Activated CD4-positive, alpha-beta T cell treated with anti-CD3 and anti-CD28 coated beads for 4 hours (primary cell): ENCODE results near the gene OR51B2.
"Not testable (repeated sequence)": the region's sequence is repeated elsewhere in the genome, so short reads cannot be mapped to it uniquely, and the experiment has no call there.

Source experiments
- DNase-seq, 2 donors: peaks; one replicate each; pipeline ENCODE4 v3.0.0-alpha.2; 2020

Gene OR51B2, protein sequence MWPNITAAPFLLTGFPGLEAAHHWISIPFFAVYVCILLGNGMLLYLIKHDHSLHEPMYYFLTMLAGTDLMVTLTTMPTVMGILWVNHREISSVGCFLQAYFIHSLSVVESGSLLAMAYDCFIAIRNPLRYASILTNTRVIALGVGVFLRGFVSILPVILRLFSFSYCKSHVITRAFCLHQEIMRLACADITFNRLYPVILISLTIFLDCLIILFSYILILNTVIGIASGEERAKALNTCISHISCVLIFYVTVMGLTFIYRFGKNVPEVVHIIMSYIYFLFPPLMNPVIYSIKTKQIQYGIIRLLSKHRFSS

DNA sequence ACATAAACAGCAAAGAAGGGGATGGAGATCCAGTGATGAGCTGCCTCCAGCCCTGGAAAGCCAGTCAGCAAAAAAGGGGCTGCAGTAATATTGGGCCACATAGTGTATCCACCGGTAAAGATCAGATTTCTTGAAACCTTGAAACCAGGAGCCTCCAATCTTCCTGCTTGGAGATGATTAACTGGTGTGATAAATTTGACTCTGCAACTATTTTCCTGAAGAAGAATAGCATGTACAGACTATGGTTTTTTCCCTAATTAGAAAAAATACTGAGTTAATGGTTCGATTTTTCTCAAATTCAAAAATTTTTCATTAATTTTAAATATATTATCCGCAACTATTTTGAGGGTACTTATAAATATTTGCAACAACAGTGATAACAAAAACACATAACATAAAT lies at the start of gene OR51B2:
Gene OR51B2, minus strand, starts transcription at position 101 of the 400 bp plus-strand sequence. Its CDS starts 0 bp downstream, at position 101.
- no peak for DNase-seq

GRCh38 chr11:5369789-5370188 lies 45.7 kb upstream of the OR51B2 start:
- no peak for DNase-seq

- no peak for DNase-seq
Measured at GRCh38 chr11:5368502-5369043, 44.5 kb upstream of the OR51B2 start.

- no peak for DNase-seq
Measured at GRCh38 chr11:5367448-5368074, 43.5 kb upstream of the OR51B2 start.

DNA sequence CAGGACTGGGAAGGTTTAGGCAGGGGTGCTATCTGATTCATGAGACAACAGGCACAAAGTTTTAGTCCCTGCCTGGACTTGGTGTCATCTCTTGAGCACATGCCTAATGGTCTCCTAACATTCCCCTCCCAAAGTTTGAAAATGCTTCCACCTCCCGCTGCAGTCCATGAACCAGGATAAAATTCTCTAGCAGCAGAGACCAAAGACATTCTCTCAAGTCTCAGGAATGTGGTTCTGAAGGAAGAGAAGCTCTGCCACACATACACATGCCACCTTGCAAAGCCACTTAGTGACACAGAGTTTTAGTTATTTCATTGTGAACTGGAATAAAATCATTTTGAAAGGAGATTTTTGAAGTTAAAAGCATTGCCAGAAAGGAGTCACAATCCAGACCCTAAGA lies 42.8 kb upstream of the OR51B2 start:
- DNase-seq, result no peak

DNA sequence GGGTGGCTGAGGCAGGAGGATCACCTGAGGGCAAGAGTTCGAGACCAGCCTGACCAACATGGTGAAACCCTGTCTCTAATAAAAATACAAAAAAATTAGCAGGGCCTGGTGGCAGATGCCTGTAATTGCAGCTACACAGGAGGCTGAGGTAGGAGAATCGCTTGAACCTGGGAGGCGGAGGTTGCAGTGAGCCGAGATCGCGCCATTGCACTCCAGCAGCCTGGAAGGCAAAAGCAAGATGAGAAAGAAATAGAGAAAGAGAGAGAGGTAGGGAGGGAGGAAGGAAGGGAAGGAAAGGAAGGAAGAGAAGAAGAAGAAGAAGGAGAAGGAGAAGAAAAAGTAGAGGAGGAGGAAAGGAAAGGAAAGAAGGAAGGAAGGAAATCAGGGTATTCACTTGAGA lies 42.3 kb upstream of the OR51B2 start:
- DNase-seq, result not testable (repeated sequence)

- DNase-seq, result no peak
Measured at GRCh38 chr11:5364214-5364613, 40.1 kb upstream of the OR51B2 start.

- no peak for DNase-seq
Measured at GRCh38 chr11:5363679-5364078, 39.6 kb upstream of the OR51B2 start.

DNA sequence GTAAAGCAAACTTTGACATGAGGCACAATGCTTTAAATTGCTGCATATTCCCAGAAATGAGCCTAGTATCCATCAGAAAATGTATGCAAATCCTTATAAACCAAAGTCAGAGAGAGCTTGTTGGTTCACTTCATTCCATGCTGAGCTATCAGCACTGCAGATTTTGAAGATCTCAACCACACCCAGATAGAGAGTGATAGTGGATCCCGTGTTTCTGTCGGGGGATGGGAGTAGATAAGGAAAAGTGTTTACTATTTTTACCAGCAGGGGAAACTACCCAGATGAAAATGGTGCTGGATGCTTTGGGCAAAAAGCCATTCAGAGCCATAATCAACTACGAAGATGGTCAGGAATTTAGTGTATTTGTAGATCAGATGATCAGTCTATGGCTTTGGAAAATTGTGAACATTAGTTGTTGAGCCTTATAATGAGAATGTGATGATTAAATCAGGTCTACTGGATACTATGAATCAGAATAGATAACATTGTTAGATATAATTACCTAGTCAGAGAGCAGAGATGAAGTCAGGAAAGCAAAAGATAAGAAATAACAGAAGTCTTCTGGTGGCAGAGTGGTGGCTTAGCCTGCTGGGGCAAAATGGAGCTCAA lies 38.0 kb upstream of the OR51B2 start:
- no peak for DNase-seq

GRCh38 chr11:5356031-5356430 lies 31.9 kb upstream of the OR51B2 start:
- DNase-seq, result not testable (repeated sequence)

- DNase-seq, result no peak
Measured at GRCh38 chr11:5351208-5351607, 27.1 kb upstream of the OR51B2 start, which contains the start of gene OR51B6. Gene OR51B6, plus strand, starts transcription at chr11:5351508. Its CDS starts 0 bp downstream, at chr11:5351508.

DNA sequence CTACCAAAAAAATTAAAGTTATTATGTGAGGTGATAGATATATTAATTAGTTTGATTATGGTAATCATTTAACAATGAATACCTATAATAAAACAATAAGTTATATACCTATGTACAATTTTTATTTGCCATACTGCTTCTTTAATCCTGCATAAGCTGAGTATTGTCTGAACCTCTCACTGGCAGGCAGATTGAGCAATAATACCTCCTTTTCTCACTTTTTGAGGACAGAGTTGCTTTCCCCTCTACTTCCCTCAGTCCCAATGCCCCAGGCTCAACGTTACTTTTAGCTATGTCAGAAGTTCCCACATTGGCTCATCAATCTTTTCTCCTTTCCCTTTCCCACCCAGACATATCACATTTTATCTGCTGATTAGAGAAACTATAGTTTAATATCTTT lies 25.5 kb upstream of the OR51B2 start:
- no peak for DNase-seq

GRCh38 chr11:5348551-5349194 lies 24.6 kb upstream of the OR51B2 start:
- DNase-seq, result no peak

DNA sequence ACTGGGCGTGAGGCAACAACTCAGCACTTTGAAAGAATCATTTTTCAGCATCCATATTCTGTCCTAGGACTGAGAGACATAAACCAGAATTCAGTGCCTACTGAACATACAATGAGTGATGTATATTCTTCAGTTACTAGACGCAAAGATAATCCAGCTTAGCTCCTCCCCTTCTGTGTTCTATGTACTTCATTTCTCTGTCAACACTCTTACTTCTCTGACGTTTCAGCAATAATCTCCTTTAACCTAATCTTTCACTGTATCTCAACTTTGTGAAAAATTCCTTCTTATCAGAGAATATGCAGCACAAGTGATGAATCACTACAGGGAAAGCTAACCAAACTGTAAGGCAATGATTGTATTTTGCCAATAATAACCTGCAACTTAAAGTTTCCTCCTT lies 21.7 kb upstream of the OR51B2 start:
- DNase-seq, result no peak

- DNase-seq, result no peak
Measured at GRCh38 chr11:5343474-5344335, 19.6 kb upstream of the OR51B2 start, which contains the start of gene OR51B5. Gene OR51B5, minus strand, starts transcription at chr11:5343524. Its CDS starts 0 bp downstream, at chr11:5343524.

DNA sequence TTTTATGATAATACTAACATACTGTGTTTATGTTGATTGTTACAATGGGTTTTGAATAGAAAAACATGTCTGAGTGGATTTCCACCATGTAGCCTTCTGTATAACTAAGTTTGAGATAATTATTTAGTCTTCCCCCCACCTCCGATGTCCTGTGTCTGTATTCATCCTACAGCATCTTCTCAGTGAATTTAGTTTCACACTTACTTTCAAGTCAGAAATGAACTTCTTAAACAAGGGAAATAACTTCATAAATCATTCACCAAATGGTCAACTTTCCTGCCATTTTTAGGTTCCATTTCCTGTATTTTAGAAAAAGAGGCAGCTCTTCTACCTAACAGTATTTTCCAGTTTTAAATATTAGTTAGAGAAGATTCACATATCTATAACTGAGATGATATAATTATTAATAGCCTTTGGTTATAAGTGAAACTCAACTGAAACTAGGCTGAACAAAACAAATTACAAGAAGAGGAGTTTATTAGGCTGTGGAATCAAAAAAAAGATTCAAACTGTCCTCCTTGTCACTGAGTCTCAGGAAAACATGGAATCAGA lies 15.8 kb upstream of the OR51B2 start:
- DNase-seq, result no peak

DNA sequence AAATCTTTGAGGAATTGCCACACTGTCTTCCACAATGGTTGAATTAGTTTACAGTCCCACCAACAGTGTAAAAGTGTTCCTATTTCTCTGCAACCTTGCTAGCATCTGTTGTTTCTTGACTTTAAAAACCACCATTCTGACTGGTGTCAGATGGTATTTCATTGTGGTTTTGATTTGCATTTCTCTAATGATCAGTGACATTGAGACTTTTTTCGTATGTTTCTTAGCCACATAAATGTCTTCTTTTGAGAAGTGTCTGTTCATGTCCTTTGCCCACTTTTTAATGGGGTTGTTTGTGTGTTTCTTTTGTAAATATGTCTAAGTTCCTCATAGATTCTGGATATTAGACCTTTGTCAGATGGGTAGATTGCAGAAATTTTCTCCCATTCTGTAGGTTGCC lies 13.2 kb upstream of the OR51B2 start:
- not testable (repeated sequence) for DNase-seq

GRCh38 chr11:5336331-5336730 lies 12.2 kb upstream of the OR51B2 start:
- no peak for DNase-seq

GRCh38 chr11:5335170-5335569 lies 11.1 kb upstream of the OR51B2 start:
- DNase-seq, result no peak

DNA sequence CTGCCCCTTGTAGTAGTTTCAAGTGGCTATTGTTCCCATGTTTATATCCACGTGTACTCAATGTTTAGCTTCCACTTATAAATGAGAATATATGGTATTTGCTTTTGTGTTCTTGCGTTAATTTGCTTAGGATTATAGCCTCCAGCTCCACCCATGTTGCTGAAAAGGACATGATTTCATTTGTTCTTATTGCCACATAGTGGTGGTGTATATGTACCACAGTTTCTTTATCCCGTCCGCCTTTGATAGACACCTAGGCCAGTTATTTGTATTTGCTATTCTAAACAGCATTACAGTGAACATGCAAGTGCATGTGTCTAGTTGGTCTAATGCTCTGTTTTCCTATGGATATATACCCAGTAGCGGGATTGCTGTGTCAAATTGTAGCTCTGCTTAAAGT lies 6.8 kb downstream of the OR51B2 start:
- no peak for DNase-seq

DNA sequence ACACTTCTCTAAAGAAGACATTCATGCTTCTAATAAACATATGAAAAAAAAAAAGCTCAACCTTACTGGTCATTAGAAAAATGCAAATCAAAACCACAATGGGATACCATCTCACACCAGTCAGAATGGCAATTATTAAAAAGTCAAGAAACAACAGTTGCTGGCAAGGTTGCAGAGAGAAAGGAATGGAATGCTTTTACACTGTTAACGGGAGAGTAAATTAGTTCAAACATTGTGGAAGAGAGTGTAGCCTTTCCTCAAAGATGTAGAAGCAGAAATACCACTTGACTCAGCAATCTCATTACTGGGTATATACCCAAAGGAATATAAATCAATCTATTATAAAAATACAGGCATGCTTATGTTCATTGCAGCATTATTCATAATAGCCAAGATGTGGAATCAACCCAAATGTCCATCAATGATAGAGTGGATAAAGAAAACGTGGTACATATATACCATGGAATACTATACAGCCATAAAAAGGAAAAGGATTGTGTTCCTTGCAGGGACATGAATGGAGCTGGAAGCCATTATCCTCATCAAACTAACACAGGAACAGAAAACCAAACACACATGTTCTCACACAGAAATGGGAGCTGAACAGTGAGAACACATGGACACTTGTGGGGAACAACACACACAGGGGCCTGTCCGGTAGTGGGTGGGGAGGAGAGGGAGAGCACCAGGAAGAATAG lies 10.6 kb downstream of the OR51B2 start:
- not testable (repeated sequence) for DNase-seq
